Activated CD8-positive, alpha-beta memory T cell treated with anti-CD3 and anti-CD28 coated beads, Interleukin-2, amount 50 U/mL, for 1 hour (primary cell): ENCODE data around the gene GPR161.

Experiments used
- DNase-seq: peaks from one replicate; pipeline ENCODE4 v3.0.0-alpha.2; 2020; ENCODE audit errors: extremely low read depth

GPR161 gene

GRCh38 chr1:168106274-168106673, 30.5 kb downstream of the GPR161 start:
- DNase-seq = no peak

GRCh38 chr1:168105846-168106245, 30.9 kb downstream of the GPR161 start:
- DNase-seq = no peak

GRCh38 chr1:168104535-168104934, 32.2 kb downstream of the GPR161 start:
- DNase-seq = no peak

- DNase-seq = no peak
These were observed 34.2 kb downstream of the GPR161 start for GRCh38 chr1:168102487-168102886.

GRCh38 chr1:168101336-168101735, 35.4 kb downstream of the GPR161 start:
- no peak for DNase-seq

GRCh38 chr1:168100315-168101002, 36.3 kb downstream of the GPR161 start:
- DNase-seq = no peak

- no peak for DNase-seq
These were observed 37.4 kb downstream of the GPR161 start for GRCh38 chr1:168099337-168099801.

- no peak for DNase-seq
These were observed 38.0 kb downstream of the GPR161 start for GRCh38 chr1:168098534-168099320.

GRCh38 chr1:168097921-168098528, 38.7 kb downstream of the GPR161 start:
- DNase-seq = no peak

GRCh38 chr1:168096296-168097165, 40.2 kb downstream of the GPR161 start:
- no peak for DNase-seq

GRCh38 chr1:168095476-168095875, 41.3 kb downstream of the GPR161 start:
- DNase-seq = no peak

- no peak for DNase-seq
These were observed 43.1 kb downstream of the GPR161 start for GRCh38 chr1:168093616-168094015.

GRCh38 chr1:168092566-168093355, 44.0 kb downstream of the GPR161 start:
- no peak for DNase-seq

- no peak for DNase-seq
These were observed 44.8 kb downstream of the GPR161 start for GRCh38 chr1:168091720-168092550.

GRCh38 chr1:168091063-168091462, 45.7 kb downstream of the GPR161 start:
- no peak for DNase-seq

- no peak for DNase-seq
These were observed 46.3 kb downstream of the GPR161 start for GRCh38 chr1:168090395-168090794.

GRCh38 chr1:168089979-168090337, 46.8 kb downstream of the GPR161 start:
- no peak for DNase-seq

- no peak for DNase-seq
These were observed 47.3 kb downstream of the GPR161 start for GRCh38 chr1:168089326-168089978.

- no peak for DNase-seq
These were observed 48.0 kb downstream of the GPR161 start for GRCh38 chr1:168088511-168089325.
